Upper lobe of right lung (tissue), 1 donor: ENCODE measurements around the gene FIBCD1. TPM values are rescaled to one million over a fixed set of nuclear protein-coding genes. Genes with fewer than 3 reads are reported as not detected.

Source experiments
- ATAC-seq: fragments of 200-7000 bp; cut with Tn5 transposase; one replicate; pipeline ENCODE4 v1.9.1; 2020; ENCODE audit warnings: mild to moderate bottlenecking, moderate library complexity
- DNase-seq: peaks from one replicate; pipeline ENCODE4 v3.0.0-alpha.2; 2020
- H3K27ac ChIP-seq: fragments of 200-600 bp; one replicate; pipeline ENCODE4 v1.8.0; 2022
- H3K27me3 ChIP-seq: fragments of 200-600 bp; one replicate; pipeline ENCODE4 v1.8.0; 2022; ENCODE audit warnings: mild to moderate bottlenecking
- H3K36me3 ChIP-seq: fragments of 200-600 bp; one replicate; pipeline ENCODE4 v1.8.0; 2022
- H3K4me1 ChIP-seq: fragments of 200-600 bp; one replicate; pipeline ENCODE4 v1.8.0; 2022
- H3K4me3 ChIP-seq: fragments of 200-600 bp; one replicate; pipeline ENCODE4 v1.8.0; 2022; ENCODE audit warnings: mild to moderate bottlenecking
- H3K9me3 ChIP-seq: fragments of 200-600 bp; one replicate; pipeline ENCODE4 v1.8.0; 2022
- CTCF ChIP-seq: fragments of 200-600 bp; IDR thresholded peaks from one replicate; pipeline ENCODE4 v1.8.0; 2022; ENCODE audit warnings: antibody characterized with exemption
- intact Hi-C: fragments of 100-400 bp; cut with DNase I; formaldehyde crosslinking; loops from one replicate; pipeline ENCODE4 v1.11.0; 2022
- total RNA-seq: library from RNA; stranded (reverse); fragmentation: NEBNext Ultra II Directional; extraction: Animal tissue kit (Norgen Biotek cat#: 25700); gene quantifications from one replicate; pipeline ENCODE4 v1.2.1, GENCODE V29; 2021
- donor health status: DM: no; HTN: yes; CAD: no; lungs with severe emphysema.

The FIBCD1 gene
- total RNA-seq, 1 donor from 2014 or later: 2.7 TPM

- TF ChIP-seq CTCF: no peak
- H3K4me3 ChIP-seq: no peak overlapping the region
- ATAC-seq (no peak), DNase-seq (no peak)
- H3K4me1 ChIP-seq: no peaks in the 10 kb centered on the region
- no peak overlapping the region for H3K27ac ChIP-seq
- intact Hi-C loops: no loop called here
- peaks cover 21% of the 10 kb centered on the region for H3K27me3 ChIP-seq
- H3K36me3 ChIP-seq: no peaks in the 10 kb centered on the region
- no peaks in the 10 kb centered on the region for H3K9me3 ChIP-seq
Measured at GRCh38 chr9:130921989-130922892, 16.8 kb downstream of the FIBCD1 start.

- intact Hi-C loops: no loop called here
- ATAC-seq: no peak
- TF ChIP-seq CTCF: no peak
- DNase-seq: no peak
- Histone ChIP-seq H3K4me3 (no peak overlapping the region), H3K9me3 (no peaks in the 10 kb centered on the region), H3K27me3 (peaks cover 21% of the 10 kb centered on the region), H3K4me1 (no peaks in the 10 kb centered on the region), H3K36me3 (no peaks in the 10 kb centered on the region), H3K27ac (no peak overlapping the region)
Measured at GRCh38 chr9:130921300-130921988, 17.6 kb downstream of the FIBCD1 start.

GRCh38 chr9:130920762-130921299 lies 18.2 kb downstream of the FIBCD1 start:
- no peak for TF ChIP-seq CTCF
- no peak overlapping the region for H3K27ac ChIP-seq
- H3K9me3 ChIP-seq: no peaks in the 10 kb centered on the region
- no peak for DNase-seq
- peaks cover 21% of the 10 kb centered on the region for H3K27me3 ChIP-seq
- H3K4me1 ChIP-seq: no peaks in the 10 kb centered on the region
- ATAC-seq: no peak
- H3K36me3 ChIP-seq: no peaks in the 10 kb centered on the region
- intact Hi-C loops: no loop called here
- no peak overlapping the region for H3K4me3 ChIP-seq

GRCh38 chr9:130920233-130920632 lies 18.8 kb downstream of the FIBCD1 start:
- Histone ChIP-seq H3K27me3 (peaks cover 21% of the 10 kb centered on the region), H3K9me3 (no peaks in the 10 kb centered on the region), H3K36me3 (no peaks in the 10 kb centered on the region), H3K27ac (no peak overlapping the region), H3K4me1 (no peaks in the 10 kb centered on the region), H3K4me3 (no peak overlapping the region)
- ATAC-seq: no peak
- TF ChIP-seq CTCF: no peak
- intact Hi-C loops: no loop called here
- DNase-seq: no peak

GRCh38 chr9:130919559-130920145 lies 19.4 kb downstream of the FIBCD1 start:
- Histone ChIP-seq H3K4me3 (no peak overlapping the region), H3K36me3 (no peaks in the 10 kb centered on the region), H3K9me3 (no peaks in the 10 kb centered on the region), H3K4me1 (no peaks in the 10 kb centered on the region), H3K27ac (no peak overlapping the region), H3K27me3 (peaks cover 21% of the 10 kb centered on the region)
- intact Hi-C loops: no loop called here
- ATAC-seq (no peak), DNase-seq (no peak)
- no peak for TF ChIP-seq CTCF
